Endodermal cell (in vitro differentiated cells): ENCODE measurements around the gene SLX4. TPM values are rescaled to one million over a fixed set of nuclear protein-coding genes. Genes with fewer than 3 reads are reported as not detected.

Source experiments
- DNase-seq: peaks from one replicate; pipeline ENCODE4 v3.0.0-alpha.2; 2017
- H3K27ac ChIP-seq: 2 replicates; pipeline ENCODE4 v1.5.1; 2013; ENCODE audit warnings: mild to moderate bottlenecking, low read depth, low read length, moderate library complexity
- H3K27me3 ChIP-seq: 2 replicates; pipeline ENCODE4 v1.6.1; 2013; ENCODE audit warnings: mild to moderate bottlenecking, low read length, moderate library complexity; ENCODE audit not compliant: insufficient read depth, control insufficient read depth, poor library complexity, severe bottlenecking
- H3K36me3 ChIP-seq: 2 replicates; pipeline ENCODE4 v1.7.0; 2013; ENCODE audit warnings: mild to moderate bottlenecking, low read length, moderate library complexity; ENCODE audit not compliant: control insufficient read depth, insufficient read depth
- H3K4me1 ChIP-seq: one replicate; pipeline ENCODE4 v1.7.0; 2013; ENCODE audit warnings: low read length; ENCODE audit not compliant: control insufficient read depth, insufficient read depth
- H3K4me3 ChIP-seq: 2 replicates; pipeline ENCODE4 v1.5.1; 2013; ENCODE audit warnings: mild to moderate bottlenecking, low read length, moderate library complexity
- H3K9ac ChIP-seq: 2 replicates; pipeline ENCODE4 v1.6.1; 2013; ENCODE audit warnings: mild to moderate bottlenecking, low read length, moderate library complexity; ENCODE audit not compliant: poor library complexity, severe bottlenecking; ENCODE audit errors: extremely low read depth
- H3K9me3 ChIP-seq: 2 replicates; pipeline ENCODE4 v1.6.1; 2013; ENCODE audit warnings: mild to moderate bottlenecking, low read length, moderate library complexity; ENCODE audit not compliant: control insufficient read depth
- H3K27ac Mint-ChIP-seq: 2 replicates; pipeline ENCODE4 v1.8.0; 2020; ENCODE audit warnings: mixed read lengths
- H3K27me3 Mint-ChIP-seq: 2 replicates; pipeline ENCODE4 v1.8.0; 2021; ENCODE audit warnings: mild to moderate bottlenecking, mixed read lengths; ENCODE audit not compliant: insufficient read depth
- H3K36me3 Mint-ChIP-seq: 2 replicates; pipeline ENCODE4 v1.8.0; 2020; ENCODE audit warnings: low read depth, mixed read lengths
- H3K4me1 Mint-ChIP-seq: 2 replicates; pipeline ENCODE4 v1.8.0; 2020; ENCODE audit warnings: mixed read lengths
- H3K4me3 Mint-ChIP-seq: 2 replicates; pipeline ENCODE4 v1.8.0; 2020; ENCODE audit warnings: mild to moderate bottlenecking, moderate library complexity, mixed read lengths
- H3K9me3 Mint-ChIP-seq: 2 replicates; pipeline ENCODE4 v1.8.0; 2020; ENCODE audit warnings: mild to moderate bottlenecking, mixed read lengths
- WGBS, 2 experiments: methylation state at CpG; one replicate each; pipeline versions ENCODE4 v1.1.5 to v1.1.7; 2013; ENCODE audit warnings: missing lambda C conversion rate in 2 of 2, mixed read lengths in 1 of 2; ENCODE audit not compliant: insufficient coverage in 1 of 2, insufficient read length in 1 of 2; 5-methylcytosine and 5-hydroxymethylcytosine counted together
- total RNA-seq, 2 donors: library from RNA; stranded (reverse); fragmentation: NEBNext Ultra II Directional in 1 of 2; extraction: Animal tissue kit (Norgen Biotek cat#: 25700) in 1 of 2; gene quantifications; 2 replicates in 1 of 2; 3 replicates in 1 of 2; pipeline ENCODE4 v1.2.1, GENCODE V29; 2021
- TF ChIP-seq, protein P1 (sequence below): fragments of 200-600 bp; sonication (generic); conservative IDR thresholded peaks from 2 replicates; pipeline ENCODE4 v1.5.0; 2021; ENCODE audit warnings: antibody characterized with exemption, mild to moderate bottlenecking

The SLX4 gene
- total RNA-seq, 2 donors from 2014 or later: 11.0 to 15.9 TPM

GRCh38 chr16:3595110-3595486 lies 16.3 kb downstream of the SLX4 start:
- no peaks in the 10 kb centered on the region for H3K27me3 Mint-ChIP-seq

GRCh38 chr16:3594316-3595109 lies 16.9 kb downstream of the SLX4 start:
- 94 to 96% methylated on average over 13 to 22 of the region's 22 CpGs for WGBS, 2 experiments

More at GRCh38 chr16:3595110-3595486, 16.3 kb downstream of the SLX4 start:
- 93 to 94% methylated on average over 11 of the region's 11 CpGs for WGBS, 2 experiments
- Mint-ChIP-seq H3K9me3 (peaks cover 14% of the 10 kb centered on the region), H3K36me3 (peaks cover 58% of the 10 kb centered on the region), H3K4me3 (no peak overlapping the region), H3K4me1 (no peaks in the 10 kb centered on the region), H3K27ac (no peak overlapping the region)
- DNase-seq: no peak
- peaks cover 19% of the 10 kb centered on the region for H3K36me3 ChIP-seq
- H3K27ac ChIP-seq: no peak overlapping the region
- no peak overlapping the region for H3K4me3 ChIP-seq
- H3K9ac ChIP-seq: no peak overlapping the region
- peaks cover 13% of the 10 kb centered on the region for H3K9me3 ChIP-seq
- no peaks in the 10 kb centered on the region for H3K4me1 ChIP-seq
- TF ChIP-seq, protein P1, sequence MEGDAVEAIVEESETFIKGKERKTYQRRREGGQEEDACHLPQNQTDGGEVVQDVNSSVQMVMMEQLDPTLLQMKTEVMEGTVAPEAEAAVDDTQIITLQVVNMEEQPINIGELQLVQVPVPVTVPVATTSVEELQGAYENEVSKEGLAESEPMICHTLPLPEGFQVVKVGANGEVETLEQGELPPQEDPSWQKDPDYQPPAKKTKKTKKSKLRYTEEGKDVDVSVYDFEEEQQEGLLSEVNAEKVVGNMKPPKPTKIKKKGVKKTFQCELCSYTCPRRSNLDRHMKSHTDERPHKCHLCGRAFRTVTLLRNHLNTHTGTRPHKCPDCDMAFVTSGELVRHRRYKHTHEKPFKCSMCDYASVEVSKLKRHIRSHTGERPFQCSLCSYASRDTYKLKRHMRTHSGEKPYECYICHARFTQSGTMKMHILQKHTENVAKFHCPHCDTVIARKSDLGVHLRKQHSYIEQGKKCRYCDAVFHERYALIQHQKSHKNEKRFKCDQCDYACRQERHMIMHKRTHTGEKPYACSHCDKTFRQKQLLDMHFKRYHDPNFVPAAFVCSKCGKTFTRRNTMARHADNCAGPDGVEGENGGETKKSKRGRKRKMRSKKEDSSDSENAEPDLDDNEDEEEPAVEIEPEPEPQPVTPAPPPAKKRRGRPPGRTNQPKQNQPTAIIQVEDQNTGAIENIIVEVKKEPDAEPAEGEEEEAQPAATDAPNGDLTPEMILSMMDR: no peak
- no peaks in the 10 kb centered on the region for H3K27me3 ChIP-seq

DNA sequence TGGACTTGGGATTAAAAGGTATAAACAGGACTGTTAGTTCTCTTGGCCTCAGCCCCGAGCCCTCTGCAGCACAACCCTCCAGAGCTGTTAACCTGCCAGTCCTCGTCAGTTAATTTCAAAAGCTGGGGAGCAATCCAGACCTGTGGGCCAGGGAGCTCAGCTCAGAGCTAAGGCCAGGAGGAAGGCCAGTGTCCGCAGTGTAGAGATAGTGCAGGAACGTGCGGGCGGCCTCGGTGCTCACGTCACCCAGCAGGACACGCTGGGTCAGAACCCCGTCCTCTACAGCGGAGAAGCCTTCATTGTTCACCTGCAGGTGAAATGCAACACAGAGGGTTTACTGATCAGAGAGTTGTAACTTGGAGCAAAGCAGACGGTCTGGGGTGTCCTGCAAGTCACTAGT lies 18.8 kb downstream of the SLX4 start:
- Mint-ChIP-seq H3K27ac (no peak overlapping the region), H3K27me3 (no peaks in the 10 kb centered on the region), H3K4me1 (no peaks in the 10 kb centered on the region), H3K9me3 (no peaks in the 10 kb centered on the region), H3K4me3 (no peak overlapping the region), H3K36me3 (peaks cover 46% of the 10 kb centered on the region)
- no peak for DNase-seq
- 92 to 100% methylated on average over 11 to 12 of the region's 12 CpGs for WGBS, 2 experiments
- H3K4me3 ChIP-seq: no peak overlapping the region
- no peak overlapping the region for H3K9ac ChIP-seq
- H3K27ac ChIP-seq: no peak overlapping the region
- no peaks in the 10 kb centered on the region for H3K9me3 ChIP-seq
- no peaks in the 10 kb centered on the region for H3K27me3 ChIP-seq
- H3K36me3 ChIP-seq: peaks cover 11% of the 10 kb centered on the region
- no peaks in the 10 kb centered on the region for H3K4me1 ChIP-seq
- TF ChIP-seq, protein P1: no peak

More at GRCh38 chr16:3594316-3595109, 16.9 kb downstream of the SLX4 start:
- Mint-ChIP-seq H3K36me3 (peaks cover 54% of the 10 kb centered on the region), H3K27ac (no peak overlapping the region), H3K4me3 (no peak overlapping the region), H3K9me3 (peaks cover 9% of the 10 kb centered on the region), H3K4me1 (no peaks in the 10 kb centered on the region), H3K27me3 (no peaks in the 10 kb centered on the region)
- H3K9ac ChIP-seq: no peak overlapping the region
- no peak overlapping the region for H3K4me3 ChIP-seq
- peaks cover 7% of the 10 kb centered on the region for H3K9me3 ChIP-seq
- no peak overlapping the region for H3K27ac ChIP-seq
- DNase-seq: no peak
- TF ChIP-seq, protein P1: no peak
- H3K27me3 ChIP-seq: no peaks in the 10 kb centered on the region
- H3K36me3 ChIP-seq: peaks cover 14% of the 10 kb centered on the region
- H3K4me1 ChIP-seq: no peaks in the 10 kb centered on the region
